Glutamatergic neuron (in vitro differentiated cells): Measurements from ENCODE around the gene LUC7L. TPM values are rescaled to one million over a fixed set of nuclear protein-coding genes. Genes with fewer than 3 reads are reported as not detected.

ENCODE experiments used
- DNase-seq: peaks from one replicate; pipeline ENCODE4 v3.0.0; 2022
- H3K27ac Mint-ChIP-seq: one replicate; pipeline ENCODE4 v1.8.0; 2020; ENCODE audit warnings: mild to moderate bottlenecking, mixed read lengths, inconsistent platforms; ENCODE audit not compliant: unreplicated experiment
- H3K27me3 Mint-ChIP-seq: one replicate; pipeline ENCODE4 v1.8.0; 2020; ENCODE audit warnings: mild to moderate bottlenecking, moderate library complexity, mixed read lengths, inconsistent platforms; ENCODE audit not compliant: unreplicated experiment
- H3K36me3 Mint-ChIP-seq: one replicate; pipeline ENCODE4 v1.8.0; 2020; ENCODE audit warnings: mild to moderate bottlenecking, mixed read lengths, inconsistent platforms; ENCODE audit not compliant: unreplicated experiment
- H3K4me1 Mint-ChIP-seq: one replicate; pipeline ENCODE4 v1.8.0; 2020; ENCODE audit warnings: mild to moderate bottlenecking, low read depth, mixed read lengths, inconsistent platforms; ENCODE audit not compliant: unreplicated experiment
- H3K4me3 Mint-ChIP-seq: one replicate; pipeline ENCODE4 v1.8.0; 2020; ENCODE audit warnings: mild to moderate bottlenecking, mixed read lengths, inconsistent platforms; ENCODE audit not compliant: unreplicated experiment
- H3K9me3 Mint-ChIP-seq: one replicate; pipeline ENCODE4 v1.8.0; 2020; ENCODE audit warnings: mild to moderate bottlenecking, moderate library complexity, mixed read lengths, inconsistent platforms; ENCODE audit not compliant: unreplicated experiment
- total RNA-seq: library from RNA; stranded (reverse); fragmentation: NEBNext Ultra II Directional; extraction: Animal tissue kit (Norgen Biotek cat#: 25700); gene quantifications from one replicate; pipeline ENCODE4 v1.2.1, GENCODE V29; 2021; ENCODE audit not compliant: unreplicated experiment
- TF ChIP-seq, protein P1 (sequence below): fragments of 200-600 bp; sonication (generic); IDR thresholded peaks from one replicate; pipeline ENCODE4 v1.5.0; 2021; ENCODE audit not compliant: partially characterized antibody, unreplicated experiment

The LUC7L gene
- total RNA-seq, 1 donor from 2014 or later, result 213 TPM

GRCh38 chr16:255183-255582, 25.9 kb upstream of the LUC7L start:
- H3K4me1 Mint-ChIP-seq, result peaks cover 15% of the 10 kb centered on the region
- DNase-seq, result no peak
- peaks cover 12% of the 10 kb centered on the region for H3K36me3 Mint-ChIP-seq
- no peaks in the 10 kb centered on the region for H3K27me3 Mint-ChIP-seq
- no peak overlapping the region for H3K27ac Mint-ChIP-seq
- H3K4me3 Mint-ChIP-seq, result no peak overlapping the region
- TF ChIP-seq, protein P1, sequence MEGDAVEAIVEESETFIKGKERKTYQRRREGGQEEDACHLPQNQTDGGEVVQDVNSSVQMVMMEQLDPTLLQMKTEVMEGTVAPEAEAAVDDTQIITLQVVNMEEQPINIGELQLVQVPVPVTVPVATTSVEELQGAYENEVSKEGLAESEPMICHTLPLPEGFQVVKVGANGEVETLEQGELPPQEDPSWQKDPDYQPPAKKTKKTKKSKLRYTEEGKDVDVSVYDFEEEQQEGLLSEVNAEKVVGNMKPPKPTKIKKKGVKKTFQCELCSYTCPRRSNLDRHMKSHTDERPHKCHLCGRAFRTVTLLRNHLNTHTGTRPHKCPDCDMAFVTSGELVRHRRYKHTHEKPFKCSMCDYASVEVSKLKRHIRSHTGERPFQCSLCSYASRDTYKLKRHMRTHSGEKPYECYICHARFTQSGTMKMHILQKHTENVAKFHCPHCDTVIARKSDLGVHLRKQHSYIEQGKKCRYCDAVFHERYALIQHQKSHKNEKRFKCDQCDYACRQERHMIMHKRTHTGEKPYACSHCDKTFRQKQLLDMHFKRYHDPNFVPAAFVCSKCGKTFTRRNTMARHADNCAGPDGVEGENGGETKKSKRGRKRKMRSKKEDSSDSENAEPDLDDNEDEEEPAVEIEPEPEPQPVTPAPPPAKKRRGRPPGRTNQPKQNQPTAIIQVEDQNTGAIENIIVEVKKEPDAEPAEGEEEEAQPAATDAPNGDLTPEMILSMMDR, result no peak
- H3K9me3 Mint-ChIP-seq, result peaks cover 6% of the 10 kb centered on the region

DNA sequence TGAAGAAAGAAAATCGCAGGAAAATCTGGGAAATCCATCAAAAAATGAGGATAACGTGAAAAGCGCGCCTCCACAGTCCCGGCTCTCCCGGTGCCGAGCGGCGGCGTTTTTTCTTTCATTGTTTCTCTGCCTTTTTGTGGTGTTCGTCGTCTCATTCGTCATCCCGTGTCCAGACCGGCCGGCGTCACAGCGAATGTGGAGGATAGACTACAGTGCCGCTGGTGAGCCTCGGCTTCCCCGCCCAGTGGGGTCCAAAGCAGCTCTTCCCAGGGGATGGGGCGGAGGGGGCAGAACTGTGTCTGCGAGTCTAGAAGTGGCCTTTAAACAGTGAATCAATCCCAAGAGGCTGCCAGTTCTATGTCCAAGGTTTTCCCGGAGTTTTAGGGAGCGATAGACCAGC, 25.2 kb upstream of the LUC7L start:
- Mint-ChIP-seq H3K27me3 (no peaks in the 10 kb centered on the region), H3K9me3 (peaks cover 6% of the 10 kb centered on the region), H3K4me1 (peaks cover 15% of the 10 kb centered on the region), H3K4me3 (no peak overlapping the region), H3K36me3 (peaks cover 12% of the 10 kb centered on the region), H3K27ac (no peak overlapping the region)
- DNase-seq, result no peak
- TF ChIP-seq, protein P1, result no peak

GRCh38 chr16:253833-254232, 24.6 kb upstream of the LUC7L start:
- Mint-ChIP-seq H3K27me3 (no peaks in the 10 kb centered on the region), H3K4me1 (peaks cover 9% of the 10 kb centered on the region), H3K4me3 (no peak overlapping the region), H3K27ac (no peak overlapping the region), H3K36me3 (peaks cover 12% of the 10 kb centered on the region), H3K9me3 (peaks cover 6% of the 10 kb centered on the region)
- DNase-seq, result no peak
- TF ChIP-seq, protein P1, result no peak

GRCh38 chr16:252366-253337, 23.4 kb upstream of the LUC7L start:
- Mint-ChIP-seq H3K4me1 (peaks cover 7% of the 10 kb centered on the region), H3K4me3 (no peak overlapping the region), H3K27me3 (peaks cover 3% of the 10 kb centered on the region), H3K36me3 (peaks cover 12% of the 10 kb centered on the region), H3K27ac (peak overlapping the region; percentile 36), H3K9me3 (peaks cover 6% of the 10 kb centered on the region)
- TF ChIP-seq, protein P1, result no peak
- no peak for DNase-seq

GRCh38 chr16:249431-249830, 20.2 kb upstream of the LUC7L start:
- TF ChIP-seq, protein P1, result no peak
- Mint-ChIP-seq H3K4me1 (peaks cover 7% of the 10 kb centered on the region), H3K36me3 (peaks cover 5% of the 10 kb centered on the region), H3K27me3 (peaks cover 3% of the 10 kb centered on the region), H3K27ac (no peak overlapping the region), H3K9me3 (peaks cover 3% of the 10 kb centered on the region), H3K4me3 (no peak overlapping the region)
- no peak for DNase-seq
